HL-60 (cell line): ENCODE measurements around the gene SH3GL3.

ENCODE experiments used
- GABPA ChIP-seq: IDR thresholded peaks from 2 replicates; pipeline ENCODE4 v1.6.1; 2012; ENCODE audit warnings: low read depth
- TF ChIP-seq, protein P1 (sequence below): IDR thresholded peaks from one replicate; pipeline ENCODE4 v1.5.1; 2011; ENCODE audit warnings: low read length, control low read depth, inconsistent platforms; ENCODE audit not compliant: insufficient read depth
- TF ChIP-seq, protein P2 (sequence below): IDR thresholded peaks from 2 replicates; pipeline ENCODE4 v1.6.1; 2012; ENCODE audit warnings: low read depth; ENCODE audit not compliant: insufficient replicate concordance

GRCh38 chr15:83431521-83431920 is 15.6 kb upstream of the SH3GL3 start:
- no peak for TF ChIP-seq GABPA
- TF ChIP-seq, protein P1, sequence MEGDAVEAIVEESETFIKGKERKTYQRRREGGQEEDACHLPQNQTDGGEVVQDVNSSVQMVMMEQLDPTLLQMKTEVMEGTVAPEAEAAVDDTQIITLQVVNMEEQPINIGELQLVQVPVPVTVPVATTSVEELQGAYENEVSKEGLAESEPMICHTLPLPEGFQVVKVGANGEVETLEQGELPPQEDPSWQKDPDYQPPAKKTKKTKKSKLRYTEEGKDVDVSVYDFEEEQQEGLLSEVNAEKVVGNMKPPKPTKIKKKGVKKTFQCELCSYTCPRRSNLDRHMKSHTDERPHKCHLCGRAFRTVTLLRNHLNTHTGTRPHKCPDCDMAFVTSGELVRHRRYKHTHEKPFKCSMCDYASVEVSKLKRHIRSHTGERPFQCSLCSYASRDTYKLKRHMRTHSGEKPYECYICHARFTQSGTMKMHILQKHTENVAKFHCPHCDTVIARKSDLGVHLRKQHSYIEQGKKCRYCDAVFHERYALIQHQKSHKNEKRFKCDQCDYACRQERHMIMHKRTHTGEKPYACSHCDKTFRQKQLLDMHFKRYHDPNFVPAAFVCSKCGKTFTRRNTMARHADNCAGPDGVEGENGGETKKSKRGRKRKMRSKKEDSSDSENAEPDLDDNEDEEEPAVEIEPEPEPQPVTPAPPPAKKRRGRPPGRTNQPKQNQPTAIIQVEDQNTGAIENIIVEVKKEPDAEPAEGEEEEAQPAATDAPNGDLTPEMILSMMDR: no peak
- TF ChIP-seq, protein P2, sequence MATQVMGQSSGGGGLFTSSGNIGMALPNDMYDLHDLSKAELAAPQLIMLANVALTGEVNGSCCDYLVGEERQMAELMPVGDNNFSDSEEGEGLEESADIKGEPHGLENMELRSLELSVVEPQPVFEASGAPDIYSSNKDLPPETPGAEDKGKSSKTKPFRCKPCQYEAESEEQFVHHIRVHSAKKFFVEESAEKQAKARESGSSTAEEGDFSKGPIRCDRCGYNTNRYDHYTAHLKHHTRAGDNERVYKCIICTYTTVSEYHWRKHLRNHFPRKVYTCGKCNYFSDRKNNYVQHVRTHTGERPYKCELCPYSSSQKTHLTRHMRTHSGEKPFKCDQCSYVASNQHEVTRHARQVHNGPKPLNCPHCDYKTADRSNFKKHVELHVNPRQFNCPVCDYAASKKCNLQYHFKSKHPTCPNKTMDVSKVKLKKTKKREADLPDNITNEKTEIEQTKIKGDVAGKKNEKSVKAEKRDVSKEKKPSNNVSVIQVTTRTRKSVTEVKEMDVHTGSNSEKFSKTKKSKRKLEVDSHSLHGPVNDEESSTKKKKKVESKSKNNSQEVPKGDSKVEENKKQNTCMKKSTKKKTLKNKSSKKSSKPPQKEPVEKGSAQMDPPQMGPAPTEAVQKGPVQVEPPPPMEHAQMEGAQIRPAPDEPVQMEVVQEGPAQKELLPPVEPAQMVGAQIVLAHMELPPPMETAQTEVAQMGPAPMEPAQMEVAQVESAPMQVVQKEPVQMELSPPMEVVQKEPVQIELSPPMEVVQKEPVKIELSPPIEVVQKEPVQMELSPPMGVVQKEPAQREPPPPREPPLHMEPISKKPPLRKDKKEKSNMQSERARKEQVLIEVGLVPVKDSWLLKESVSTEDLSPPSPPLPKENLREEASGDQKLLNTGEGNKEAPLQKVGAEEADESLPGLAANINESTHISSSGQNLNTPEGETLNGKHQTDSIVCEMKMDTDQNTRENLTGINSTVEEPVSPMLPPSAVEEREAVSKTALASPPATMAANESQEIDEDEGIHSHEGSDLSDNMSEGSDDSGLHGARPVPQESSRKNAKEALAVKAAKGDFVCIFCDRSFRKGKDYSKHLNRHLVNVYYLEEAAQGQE: no peak
